Testis (tissue), 2 donors: ENCODE measurements around the gene FAM81A.

Experiments used
- CTCF ChIP-seq, 3 experiments: fragments of 450-650 bp in 2 of 3; fragments of 200-600 bp in 1 of 3; sonication (generic) in 1 of 3; IDR thresholded peaks; one replicate each; pipeline ENCODE4 v1.5.1; 2016 to 2019; ENCODE audit warnings: antibody characterized with exemption in 3 of 3, mild to moderate bottlenecking in 2 of 3, moderate library complexity in 1 of 3
- POLR2A ChIP-seq: fragments of 450-650 bp; IDR thresholded peaks from one replicate; pipeline ENCODE4 v1.6.1; 2017; ENCODE audit warnings: antibody characterized with exemption, mild to moderate bottlenecking, moderate library complexity

DNA sequence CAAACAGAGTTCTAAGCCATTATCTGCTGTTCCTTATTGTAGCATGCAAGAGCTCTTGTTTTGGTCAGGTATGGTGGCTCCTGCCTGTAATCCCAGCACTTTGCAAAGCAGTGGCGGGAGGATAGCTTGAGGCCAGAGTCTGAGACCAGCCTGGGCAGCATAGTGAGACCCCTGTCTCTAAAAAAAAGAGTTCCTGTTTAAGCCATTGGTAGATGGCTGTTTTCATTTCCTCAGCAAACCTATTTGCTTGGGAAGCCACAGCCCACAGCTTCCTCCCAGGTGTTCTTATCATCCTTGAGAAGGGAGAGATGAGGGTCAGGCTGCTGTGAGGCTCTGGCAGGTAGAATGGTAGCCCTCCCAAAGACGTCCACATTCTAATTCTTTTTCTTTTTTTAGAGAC, 24.4 kb upstream of the FAM81A start:
- TF ChIP-seq POLR2A: no peak
- no peak for TF ChIP-seq CTCF (IDR thresholded peaks at IDR 0.05)
